ENCODE data around the gene CA11. TPM values are rescaled to one million over a fixed set of nuclear protein-coding genes. Genes with fewer than 3 reads are reported as not detected.

CA11 gene
- total RNA-seq, 2 donors from 2014 or later, result 2.9 TPM; not detected in 1

DNA sequence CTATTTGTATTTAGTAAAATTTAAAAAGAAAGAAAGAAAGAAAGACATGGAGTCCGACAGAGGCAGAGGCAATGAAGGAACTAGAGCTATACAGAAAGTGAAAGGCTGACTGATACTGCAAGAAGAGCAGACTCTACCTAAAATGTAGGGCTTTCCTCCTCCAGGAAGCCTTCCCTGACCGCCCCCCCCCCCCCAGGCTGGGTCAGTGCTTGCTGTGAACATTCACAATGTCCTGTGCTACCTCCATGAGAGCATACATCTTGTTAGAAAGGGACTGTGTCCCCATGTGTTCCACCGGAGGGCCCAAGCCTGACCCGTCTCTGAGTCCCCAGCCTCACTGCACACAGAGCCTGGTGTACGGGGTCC, 5.7 kb upstream of the CA11 start:
- H3K36me3 ChIP-seq (replicated peaks in 1 of 2; ENCODE audit: insufficient read depth in 1 of 2, low read depth in 2 of 2), result no peaks in the 10 kb centered on the region
- no peak overlapping the region for H3K27ac ChIP-seq
- intact Hi-C loops (cut with DNase I), result loop anchor here (10.0 kb wide), 1 partner anchor 183 kb away; the partner anchor contains the start of gene HSD17B14
- WGBS, 2 donors, result 79 to 98% methylated on average over 5 of the region's 5 CpGs
- no peak for DNase-seq
- no peaks in the 10 kb centered on the region for H3K4me1 ChIP-seq
- no peaks in the 10 kb centered on the region for H3K9me3 ChIP-seq
- H3K27me3 ChIP-seq, result no peaks in the 10 kb centered on the region
- ATAC-seq, result no peak
- no peak overlapping the region for H3K4me3 ChIP-seq
- TF ChIP-seq, protein P1, sequence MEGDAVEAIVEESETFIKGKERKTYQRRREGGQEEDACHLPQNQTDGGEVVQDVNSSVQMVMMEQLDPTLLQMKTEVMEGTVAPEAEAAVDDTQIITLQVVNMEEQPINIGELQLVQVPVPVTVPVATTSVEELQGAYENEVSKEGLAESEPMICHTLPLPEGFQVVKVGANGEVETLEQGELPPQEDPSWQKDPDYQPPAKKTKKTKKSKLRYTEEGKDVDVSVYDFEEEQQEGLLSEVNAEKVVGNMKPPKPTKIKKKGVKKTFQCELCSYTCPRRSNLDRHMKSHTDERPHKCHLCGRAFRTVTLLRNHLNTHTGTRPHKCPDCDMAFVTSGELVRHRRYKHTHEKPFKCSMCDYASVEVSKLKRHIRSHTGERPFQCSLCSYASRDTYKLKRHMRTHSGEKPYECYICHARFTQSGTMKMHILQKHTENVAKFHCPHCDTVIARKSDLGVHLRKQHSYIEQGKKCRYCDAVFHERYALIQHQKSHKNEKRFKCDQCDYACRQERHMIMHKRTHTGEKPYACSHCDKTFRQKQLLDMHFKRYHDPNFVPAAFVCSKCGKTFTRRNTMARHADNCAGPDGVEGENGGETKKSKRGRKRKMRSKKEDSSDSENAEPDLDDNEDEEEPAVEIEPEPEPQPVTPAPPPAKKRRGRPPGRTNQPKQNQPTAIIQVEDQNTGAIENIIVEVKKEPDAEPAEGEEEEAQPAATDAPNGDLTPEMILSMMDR (IDR thresholded peaks at IDR 0.05), result no peak
- TF ChIP-seq POLR2A (IDR thresholded peaks at IDR 0.05), result no peak

DNA sequence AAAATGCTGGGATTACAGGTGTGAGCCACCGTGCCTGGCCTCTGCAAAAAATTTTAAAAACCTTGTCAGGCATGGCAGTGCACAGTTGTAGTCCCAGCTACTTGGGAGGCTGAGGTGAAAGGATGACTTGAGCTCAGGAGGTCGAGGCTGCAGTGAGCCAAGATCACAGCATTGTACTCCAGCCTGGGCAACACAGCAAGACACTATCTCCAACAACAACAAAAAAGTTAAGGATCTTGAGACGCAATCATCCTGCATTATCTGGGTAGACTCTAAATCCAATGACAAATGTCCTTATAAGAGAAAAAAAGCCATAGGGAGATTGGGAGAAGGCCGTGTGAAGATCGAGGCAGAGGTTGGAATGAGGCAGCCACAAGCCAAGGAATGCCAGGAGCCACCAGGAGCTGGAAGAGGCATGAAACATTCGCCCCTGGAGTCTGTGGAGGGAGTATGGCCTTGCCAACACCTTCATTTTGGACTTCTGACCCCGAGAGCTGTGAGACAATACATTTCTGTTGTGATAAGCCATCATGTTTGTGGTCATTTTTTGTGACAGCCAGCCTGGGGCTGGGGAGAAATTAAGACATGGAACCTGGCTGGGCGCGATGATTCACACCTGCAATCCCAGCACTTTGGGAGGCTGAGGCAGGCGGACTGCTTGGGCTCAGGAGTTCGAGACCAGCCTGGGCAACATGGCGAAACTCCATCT, 5.1 kb upstream of the CA11 start:
- DNase-seq, result no peak
- TF ChIP-seq POLR2A (IDR thresholded peaks at IDR 0.05), result no peak
- TF ChIP-seq, protein P1 (IDR thresholded peaks at IDR 0.05), result no peak
- no peak overlapping the region for H3K4me3 ChIP-seq
- 85 to 88% methylated on average over 12 of the region's 12 CpGs for WGBS, 2 donors
- H3K27ac ChIP-seq, result no peak overlapping the region
- peaks cover 4% of the 10 kb centered on the region for H3K4me1 ChIP-seq
- ATAC-seq, result no peak
- no peaks in the 10 kb centered on the region for H3K9me3 ChIP-seq
- H3K27me3 ChIP-seq, result no peaks in the 10 kb centered on the region
- intact Hi-C loops (cut with DNase I), result loop anchor here (10.0 kb wide), 1 partner anchor 184 kb away; the partner anchor contains the start of gene HSD17B14
- no peaks in the 10 kb centered on the region for H3K36me3 ChIP-seq (replicated peaks in 1 of 2; ENCODE audit: insufficient read depth in 1 of 2, low read depth in 2 of 2)

DNA sequence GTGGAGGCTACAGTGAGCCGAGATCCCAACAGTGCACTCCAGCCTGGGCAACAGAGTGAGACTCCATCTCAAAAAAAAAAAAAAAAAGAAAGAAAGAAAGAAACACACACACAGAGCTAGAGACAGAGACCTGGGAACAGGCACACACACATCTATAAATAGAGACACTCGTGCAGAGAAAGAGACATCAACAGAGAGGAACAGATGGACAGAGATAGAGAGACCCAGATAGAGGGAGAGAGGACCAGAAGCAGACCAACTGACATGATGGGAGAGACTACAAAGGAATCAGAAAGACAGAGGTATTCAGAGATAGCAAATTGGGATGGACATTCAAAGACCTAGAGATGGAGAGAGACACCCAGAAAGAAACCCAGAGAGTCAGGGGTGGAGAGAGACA, 2.1 kb upstream of the CA11 start:
- no peak overlapping the region for H3K27ac ChIP-seq
- no peak overlapping the region for H3K4me3 ChIP-seq
- no peaks in the 10 kb centered on the region for H3K36me3 ChIP-seq (replicated peaks in 1 of 2; ENCODE audit: insufficient read depth in 1 of 2, low read depth in 2 of 2)
- H3K27me3 ChIP-seq, result no peaks in the 10 kb centered on the region
- DNase-seq, result no peak
- ATAC-seq, result no peak
- TF ChIP-seq POLR2A (IDR thresholded peaks at IDR 0.05), result no peak
- WGBS, 2 donors, result 61 to 72% methylated on average over 2 of the region's 2 CpGs
- intact Hi-C loops (cut with DNase I), result no loop called here
- no peaks in the 10 kb centered on the region for H3K9me3 ChIP-seq
- H3K4me1 ChIP-seq, result peaks cover 22% of the 10 kb centered on the region

DNA sequence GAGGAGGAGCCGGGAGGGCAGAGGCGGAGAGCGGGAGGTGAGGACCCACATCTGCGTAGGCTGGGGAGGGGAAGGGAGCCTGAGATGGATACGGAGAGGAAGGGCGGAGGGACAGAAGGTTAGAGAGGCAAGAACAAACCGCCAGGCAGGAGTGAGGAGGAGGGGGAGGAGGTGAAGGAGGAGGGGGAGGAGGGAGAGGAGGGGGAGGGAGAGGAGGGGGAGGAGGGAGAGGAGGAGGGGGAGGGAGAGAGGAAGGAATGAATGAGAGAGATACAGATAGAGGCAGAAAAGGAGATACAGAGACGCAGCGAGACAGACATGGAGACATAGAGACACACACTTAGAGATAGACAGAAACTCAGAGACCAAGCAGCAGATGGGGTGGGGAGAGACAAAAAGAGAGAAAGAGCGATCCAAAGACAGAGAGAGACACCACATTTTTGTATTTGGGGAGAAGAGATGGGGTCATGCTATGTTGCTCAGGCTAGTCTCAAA, 782 bp upstream of the CA11 start:
- Histone ChIP-seq H3K4me1 (peaks cover 22% of the 10 kb centered on the region), H3K36me3 (replicated peaks in 1 of 2; ENCODE audit: insufficient read depth in 1 of 2, low read depth in 2 of 2) (no peaks in the 10 kb centered on the region), H3K27ac (peak overlapping the region; percentile 84 to 92 (median 90)), H3K4me3 (no peak overlapping the region), H3K9me3 (no peaks in the 10 kb centered on the region), H3K27me3 (no peaks in the 10 kb centered on the region)
- no peak for TF ChIP-seq POLR2A (IDR thresholded peaks at IDR 0.05)
- ATAC-seq (no peak), DNase-seq (no peak)
- 10 to 12% methylated on average over 9 to 10 of the region's 10 CpGs for WGBS, 2 donors
- intact Hi-C loops (cut with DNase I), result no loop called here

DNA sequence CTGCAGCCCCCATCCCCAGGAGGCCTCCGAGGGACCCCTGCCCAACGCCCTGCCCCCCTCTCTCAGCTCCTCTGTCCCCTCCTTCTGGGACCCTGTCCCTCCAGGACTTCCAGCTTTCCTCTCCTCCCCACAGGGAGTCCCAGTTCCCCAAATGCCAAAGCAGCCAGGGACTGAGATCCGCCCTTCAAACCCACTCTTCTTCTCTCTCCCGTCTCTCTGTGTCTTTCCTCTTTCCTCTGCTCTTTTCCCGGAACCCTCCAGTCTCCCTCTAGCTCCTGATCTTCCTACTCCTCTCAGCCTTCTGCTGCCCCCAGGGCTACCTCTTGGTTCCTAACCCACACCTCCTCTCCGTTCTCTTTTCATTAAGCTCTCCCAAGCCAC, 377 bp downstream of the CA11 start:
- ATAC-seq, result peak; percentile 3
- intact Hi-C loops (cut with DNase I), result no loop called here
- no peak for DNase-seq

More for the DNA sequence above, 377 bp downstream of the CA11 start:
- H3K4me1 ChIP-seq, result peaks cover 28% of the 10 kb centered on the region
- 1 to 2% methylated on average over 5 to 6 of the region's 6 CpGs for WGBS, 2 donors
- H3K27me3 ChIP-seq, result no peaks in the 10 kb centered on the region
- H3K9me3 ChIP-seq, result no peaks in the 10 kb centered on the region
- peak overlapping the region in 1 of 2 donors; percentile 10 for H3K4me3 ChIP-seq
- peak overlapping the region; percentile 84 to 92 (median 90) for H3K27ac ChIP-seq
- no peaks in the 10 kb centered on the region for H3K36me3 ChIP-seq (replicated peaks in 1 of 2; ENCODE audit: insufficient read depth in 1 of 2, low read depth in 2 of 2)
- TF ChIP-seq, protein P1 (IDR thresholded peaks at IDR 0.05), result peak in 1 of 7 experiments; percentile 2
- no peak for TF ChIP-seq POLR2A (IDR thresholded peaks at IDR 0.05)
